ENCODE measurements around the gene TKTL1.

GRCh38 chrX:154333116-154333515 lies 37.5 kb downstream of the TKTL1 start:
- TF ChIP-seq CTCF (IDR thresholded peaks at IDR 0.05) (no peak), POLR2A (IDR thresholded peaks at IDR 0.05) (no peak)

Data from uterus (tissue), 2 donors.